DND-41 (cell line): ENCODE data around the gene DPPA3.

Experiments used
- CTCF ChIP-seq: IDR thresholded peaks from 2 replicates; pipeline ENCODE4 v1.5.1; 2012; ENCODE audit warnings: borderline replicate concordance, low read length, moderate library complexity, mild to moderate bottlenecking; ENCODE audit not compliant: poor library complexity, severe bottlenecking; ENCODE audit errors: extremely low read depth
- EZH2 ChIP-seq: IDR thresholded peaks from 3 replicates; pipeline ENCODE4 v1.6.1; 2012; ENCODE audit warnings: borderline replicate concordance, low read depth, mild to moderate bottlenecking, moderate library complexity, low read length, inconsistent platforms; ENCODE audit not compliant: severe bottlenecking

GRCh38 chr12:7756993-7757392 lies 45.8 kb downstream of the DPPA3 start:
- no peak for TF ChIP-seq CTCF
- no peak for TF ChIP-seq EZH2
